Activated gamma-delta T cell (primary cell): Measurements from ENCODE around the gene HKDC1.

Source experiments
- DNase-seq: peaks from one replicate; lab custom pipeline; 2025; lab: John Stamatoyannopoulos, UW

Gene HKDC1

GRCh38 chr10:69215405-69216171 lies 4.5 kb upstream of the HKDC1 start:
- DNase-seq, result no peak

- no peak for DNase-seq
Measured at GRCh38 chr10:69216577-69217118, 3.5 kb upstream of the HKDC1 start.

- no peak for DNase-seq
Measured at GRCh38 chr10:69217119-69217754, 2.9 kb upstream of the HKDC1 start.

- DNase-seq, result no peak
Measured at GRCh38 chr10:69218831-69219230, 1.3 kb upstream of the HKDC1 start.

GRCh38 chr10:69220507-69220906 lies 375 bp downstream of the HKDC1 start:
- DNase-seq, result no peak

- DNase-seq, result no peak
Measured at GRCh38 chr10:69222157-69223027, 2.3 kb downstream of the HKDC1 start.

GRCh38 chr10:69223028-69223342 lies 2.9 kb downstream of the HKDC1 start:
- DNase-seq, result no peak

GRCh38 chr10:69224862-69225657 lies 4.9 kb downstream of the HKDC1 start:
- DNase-seq, result no peak

GRCh38 chr10:69225681-69226080 lies 5.5 kb downstream of the HKDC1 start:
- DNase-seq, result no peak

- DNase-seq, result no peak
Measured at GRCh38 chr10:69226919-69227450, 6.9 kb downstream of the HKDC1 start.

- no peak for DNase-seq
Measured at GRCh38 chr10:69228151-69228550, 8.0 kb downstream of the HKDC1 start.

- no peak for DNase-seq
Measured at GRCh38 chr10:69229616-69229916, 9.4 kb downstream of the HKDC1 start.

- no peak for DNase-seq
Measured at GRCh38 chr10:69230128-69230527, 10.0 kb downstream of the HKDC1 start.

- no peak for DNase-seq
Measured at GRCh38 chr10:69232252-69232651, 12.1 kb downstream of the HKDC1 start.

GRCh38 chr10:69232736-69233480 lies 12.8 kb downstream of the HKDC1 start:
- no peak for DNase-seq

GRCh38 chr10:69234447-69234846 lies 14.3 kb downstream of the HKDC1 start:
- no peak for DNase-seq

- peak; percentile 52 for DNase-seq
Measured at GRCh38 chr10:69237528-69238159, 17.5 kb downstream of the HKDC1 start.

- DNase-seq, result no peak
Measured at GRCh38 chr10:69239136-69239535, 19.0 kb downstream of the HKDC1 start.

GRCh38 chr10:69239816-69240434 lies 19.8 kb downstream of the HKDC1 start:
- no peak for DNase-seq

GRCh38 chr10:69240455-69240854 lies 20.3 kb downstream of the HKDC1 start:
- no peak for DNase-seq
